ENCODE measurements around the gene CAMK4.

DNA sequence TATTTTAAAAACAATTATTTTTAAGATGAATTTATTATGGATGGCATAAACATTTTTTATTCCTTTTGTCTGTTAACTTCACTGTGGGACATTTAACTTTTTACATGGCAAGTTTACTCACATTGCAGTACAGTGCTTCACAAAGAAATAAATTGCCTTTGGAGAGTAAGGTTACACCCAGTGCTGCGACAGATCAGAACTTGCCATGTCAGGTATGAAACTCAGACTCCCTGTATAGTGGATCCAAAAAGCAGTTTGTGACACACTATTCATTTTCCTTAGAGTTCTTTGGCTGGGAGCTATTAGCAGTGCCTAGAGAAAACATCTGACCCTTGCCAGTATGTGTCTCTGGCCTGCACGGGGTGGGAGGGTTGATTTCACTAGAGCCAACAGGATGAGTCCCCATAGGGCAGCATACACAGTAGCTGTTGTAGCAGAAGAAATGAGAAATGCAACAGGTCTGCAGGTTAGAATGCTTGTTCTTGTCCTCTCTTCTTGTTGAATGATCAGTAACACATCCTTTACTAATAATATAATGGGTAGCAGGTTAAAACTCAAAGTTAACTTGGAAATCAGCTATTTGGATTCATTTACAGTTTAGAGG, 245.2 kb downstream of the CAMK4 start:
- TF ChIP-seq, protein P1, sequence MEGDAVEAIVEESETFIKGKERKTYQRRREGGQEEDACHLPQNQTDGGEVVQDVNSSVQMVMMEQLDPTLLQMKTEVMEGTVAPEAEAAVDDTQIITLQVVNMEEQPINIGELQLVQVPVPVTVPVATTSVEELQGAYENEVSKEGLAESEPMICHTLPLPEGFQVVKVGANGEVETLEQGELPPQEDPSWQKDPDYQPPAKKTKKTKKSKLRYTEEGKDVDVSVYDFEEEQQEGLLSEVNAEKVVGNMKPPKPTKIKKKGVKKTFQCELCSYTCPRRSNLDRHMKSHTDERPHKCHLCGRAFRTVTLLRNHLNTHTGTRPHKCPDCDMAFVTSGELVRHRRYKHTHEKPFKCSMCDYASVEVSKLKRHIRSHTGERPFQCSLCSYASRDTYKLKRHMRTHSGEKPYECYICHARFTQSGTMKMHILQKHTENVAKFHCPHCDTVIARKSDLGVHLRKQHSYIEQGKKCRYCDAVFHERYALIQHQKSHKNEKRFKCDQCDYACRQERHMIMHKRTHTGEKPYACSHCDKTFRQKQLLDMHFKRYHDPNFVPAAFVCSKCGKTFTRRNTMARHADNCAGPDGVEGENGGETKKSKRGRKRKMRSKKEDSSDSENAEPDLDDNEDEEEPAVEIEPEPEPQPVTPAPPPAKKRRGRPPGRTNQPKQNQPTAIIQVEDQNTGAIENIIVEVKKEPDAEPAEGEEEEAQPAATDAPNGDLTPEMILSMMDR (IDR thresholded peaks at IDR 0.05; ENCODE audit: low read depth, low read length) = no peak
- no peak for TF ChIP-seq EZH2phosphoT487 (IDR thresholded peaks at IDR 0.05; ENCODE audit: low read depth)

Data from OCI-LY3 (cell line).